ENCODE results near the gene AGAP2.
"Not testable (repeated sequence)": the region's sequence is repeated elsewhere in the genome, so short reads cannot be mapped to it uniquely, and the experiment has no call there.

Gene AGAP2

DNA sequence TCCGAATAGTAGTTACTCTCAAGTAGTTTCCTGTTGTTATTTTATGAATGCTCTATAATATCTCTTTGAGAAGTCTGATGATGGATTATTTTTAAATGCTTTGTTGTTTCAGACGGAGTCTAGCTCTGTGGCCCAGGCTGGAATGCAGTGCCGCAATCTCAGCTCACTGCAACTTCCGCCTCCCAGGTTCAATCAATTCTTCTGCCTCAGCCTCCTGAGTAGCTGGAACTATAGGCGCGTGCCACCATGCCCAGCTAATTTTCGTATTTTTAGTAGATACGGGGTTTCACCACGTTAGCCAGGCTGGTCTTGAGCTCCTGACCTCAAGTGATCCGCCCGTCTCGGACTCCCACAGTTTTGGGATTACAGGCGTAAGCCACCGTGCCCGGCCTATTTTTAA, 46.0 kb downstream of the AGAP2 start:
- DNase-seq, result no peak

DNA sequence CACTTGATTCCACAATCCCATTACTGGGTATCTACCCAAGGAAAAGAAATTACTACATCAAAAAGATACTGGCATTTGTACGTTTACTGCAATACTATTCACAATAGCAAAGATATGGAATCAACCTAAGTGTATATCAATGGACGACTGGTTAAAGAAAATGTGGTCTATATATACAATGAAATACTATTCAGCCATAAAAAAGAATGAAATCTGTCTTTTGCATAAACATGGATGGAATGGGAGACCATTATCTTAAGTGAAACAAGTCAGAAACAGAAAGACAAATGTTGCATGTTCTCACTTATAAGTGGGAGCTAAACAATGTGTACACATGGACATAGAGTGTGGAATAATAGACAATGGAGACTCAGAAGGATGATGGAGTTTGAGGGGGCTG, 49.6 kb downstream of the AGAP2 start:
- no peak for DNase-seq

DNA sequence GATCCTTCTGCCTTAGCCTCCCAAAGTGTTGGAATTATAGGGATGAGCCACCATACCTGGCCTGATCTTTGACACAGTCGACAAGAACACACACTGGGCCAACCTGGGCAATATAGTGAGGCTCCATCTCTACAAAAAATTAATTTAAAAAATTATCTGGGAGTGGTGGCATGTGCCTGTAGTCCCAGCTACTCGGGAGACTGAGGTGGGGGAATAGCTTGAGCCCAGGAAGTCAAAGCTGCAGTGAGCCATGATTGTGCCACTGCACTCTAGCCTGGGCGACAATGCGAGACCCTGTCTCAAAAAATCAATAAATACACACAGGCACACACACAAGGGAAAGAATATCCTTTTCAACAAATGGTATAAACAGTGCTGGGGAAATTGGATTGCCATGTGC, 50.7 kb downstream of the AGAP2 start:
- no peak for DNase-seq

DNA sequence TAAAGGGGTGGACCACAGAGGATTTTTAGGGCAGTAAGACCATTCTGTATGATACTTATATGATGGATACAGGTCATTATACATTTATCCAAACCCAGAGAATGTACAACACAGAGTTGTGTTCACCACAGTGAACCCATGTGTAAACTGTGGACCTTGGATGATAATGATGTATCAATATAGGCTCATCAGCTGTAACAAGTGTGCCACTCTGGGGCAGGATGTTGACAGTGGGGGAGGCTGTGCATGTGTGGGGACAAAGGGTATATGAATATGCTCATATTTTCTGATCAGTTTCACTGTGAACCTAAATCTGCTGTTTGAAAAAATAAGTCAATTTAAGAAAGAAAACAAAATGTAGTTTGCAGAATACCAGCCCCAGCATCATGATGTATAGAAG, 58.8 kb downstream of the AGAP2 start:
- DNase-seq, result no peak

GRCh38 chr12:57677947-57678346, 60.6 kb downstream of the AGAP2 start:
- not testable (repeated sequence) for DNase-seq

DNA sequence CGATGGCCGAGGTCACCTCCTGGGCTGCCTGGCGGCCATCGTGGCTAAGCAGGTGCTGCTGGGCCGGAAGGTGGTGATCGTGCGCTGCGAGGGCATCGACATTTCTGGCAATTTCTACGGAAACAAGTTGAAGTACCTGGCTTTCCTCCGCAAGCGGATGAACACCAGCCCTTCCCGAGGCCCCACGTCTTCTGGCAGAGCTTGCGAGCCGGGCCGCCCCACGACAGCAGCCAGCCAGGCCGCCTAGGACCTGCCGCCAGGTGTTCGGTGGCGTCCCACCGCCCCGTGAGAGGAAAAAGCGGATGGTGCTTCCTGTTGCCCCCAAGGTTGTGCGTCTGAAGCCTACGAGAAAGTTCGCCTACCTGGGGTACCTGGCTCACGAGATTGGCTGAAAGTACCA, 63.9 kb downstream of the AGAP2 start:
- DNase-seq, result no peak
